ENCODE results near the gene DNAJC30. TPM values are rescaled to one million over a fixed set of nuclear protein-coding genes. Genes with fewer than 3 reads are reported as not detected.

Gene DNAJC30
- 9.5 to 15.2 TPM (median 10.2 TPM) in 3 replicates for total RNA-seq
- long read RNA-seq, transcript DNAJC30-201 (1 exons, 2,485 nt), result major isoform, 23 of 23 reads
- long read RNA-seq, partial matches to known transcripts, result 0 of 23 reads
- long read RNA-seq, other reads (novel, unspliced or antisense), result 0 of 23 reads

DNA sequence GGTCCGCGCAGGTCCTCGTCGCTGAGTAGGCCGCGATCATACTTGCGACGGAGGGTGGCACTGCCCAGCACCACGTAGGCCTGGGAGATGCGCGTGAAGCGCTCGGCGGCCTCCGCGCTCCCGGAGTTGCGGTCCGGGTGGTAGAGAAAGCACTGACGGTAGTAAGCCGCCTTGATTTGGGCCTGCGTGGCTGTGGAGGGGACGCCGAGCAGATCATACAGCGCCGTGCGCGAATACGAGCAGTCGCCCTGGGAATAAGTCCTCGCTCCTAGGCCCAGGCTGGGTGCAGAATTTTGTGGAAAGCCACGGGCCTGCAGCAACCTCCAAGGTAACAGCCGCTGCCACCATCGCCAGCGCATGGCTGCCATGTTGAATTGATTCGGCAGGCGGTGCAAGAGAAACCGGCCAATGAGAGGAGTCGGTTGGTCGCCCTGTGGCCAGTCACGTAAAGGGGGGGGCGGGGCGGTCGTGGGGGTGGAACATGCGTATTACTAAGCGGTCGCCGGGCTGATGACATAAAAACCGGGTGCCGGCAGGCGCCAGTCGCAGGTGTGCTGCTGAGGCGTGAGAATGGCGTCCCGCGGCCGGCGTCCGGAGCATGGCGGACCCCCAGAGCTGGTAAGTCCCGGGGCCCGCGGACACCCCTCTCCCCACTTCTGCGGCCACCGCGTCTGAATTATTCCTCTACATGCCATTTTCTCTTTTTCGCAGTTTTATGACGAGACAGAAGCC lies at the start of gene DNAJC30, which contains the start of gene BUD23:
TSS of gene DNAJC30 (minus strand) at position 398 of the 732 bp plus-strand sequence. CDS start at position 368, 30 bp downstream.
TSS of gene BUD23 (plus strand) at position 542 of the 732 bp plus-strand sequence. CDS start at position 571, 29 bp downstream.
- peak; percentile 17 for TF ChIP-seq CTCF (IDR thresholded peaks at IDR 0.05)
- peak within 1 kb of the TSS; percentile 95 for H3K27ac Mint-ChIP-seq (ENCODE audit: unreplicated experiment)
- no peak for DNase-seq (ENCODE audit: low spot score)
- H3K27me3 Mint-ChIP-seq (ENCODE audit: low read depth), result no peaks in the 10 kb centered on the region
- H3K4me3 Mint-ChIP-seq (ENCODE audit: unreplicated experiment), result peak within 1 kb of the TSS; percentile 98
- no peaks in the 10 kb centered on the region for H3K9me3 Mint-ChIP-seq (ENCODE audit: low read depth)
- H3K36me3 Mint-ChIP-seq (ENCODE audit: low read depth), result peaks cover 8% of the 10 kb centered on the region
- peaks cover 37% of the 10 kb centered on the region for H3K4me1 Mint-ChIP-seq (ENCODE audit: low read depth)

- Mint-ChIP-seq H3K4me1 (ENCODE audit: low read depth) (peaks cover 8% of the 10 kb centered on the region), H3K27me3 (ENCODE audit: low read depth) (peaks cover 2% of the 10 kb centered on the region), H3K4me3 (ENCODE audit: unreplicated experiment) (no peak overlapping the region), H3K36me3 (ENCODE audit: low read depth) (peaks cover 2% of the 10 kb centered on the region), H3K9me3 (ENCODE audit: low read depth) (no peaks in the 10 kb centered on the region), H3K27ac (ENCODE audit: unreplicated experiment) (no peak overlapping the region)
- no peak for TF ChIP-seq CTCF (IDR thresholded peaks at IDR 0.05)
- DNase-seq (ENCODE audit: low spot score), result no peak
Observed at GRCh38 chr7:73732397-73732796, 49.1 kb upstream of the DNAJC30 start.

DNA sequence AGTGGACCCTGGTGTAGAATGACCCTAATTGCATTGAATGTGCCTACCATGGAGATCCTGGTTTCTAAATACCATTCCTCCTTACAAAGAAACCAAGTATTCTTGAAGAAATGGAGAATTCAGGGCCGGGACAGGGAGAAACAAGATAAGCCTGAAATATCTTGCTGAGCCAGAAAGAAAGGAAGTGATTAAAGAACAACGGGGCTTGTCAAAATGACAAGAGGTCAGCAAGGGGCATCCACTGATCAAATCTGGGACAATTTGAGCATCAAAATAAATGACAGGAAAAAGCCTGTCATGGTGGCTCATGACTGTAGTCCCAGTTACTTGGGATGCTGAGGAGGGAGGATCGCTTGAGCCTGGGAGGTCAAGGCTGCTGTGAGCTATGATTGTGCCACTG lies 47.2 kb upstream of the DNAJC30 start:
- Mint-ChIP-seq H3K27me3 (ENCODE audit: low read depth) (peaks cover 2% of the 10 kb centered on the region), H3K4me3 (ENCODE audit: unreplicated experiment) (no peak overlapping the region), H3K9me3 (ENCODE audit: low read depth) (no peaks in the 10 kb centered on the region), H3K36me3 (ENCODE audit: low read depth) (no peaks in the 10 kb centered on the region), H3K27ac (ENCODE audit: unreplicated experiment) (no peak overlapping the region), H3K4me1 (ENCODE audit: low read depth) (peaks cover 8% of the 10 kb centered on the region)
- no peak for TF ChIP-seq CTCF (IDR thresholded peaks at IDR 0.05)
- no peak for DNase-seq (ENCODE audit: low spot score)

- Mint-ChIP-seq H3K36me3 (ENCODE audit: low read depth) (no peaks in the 10 kb centered on the region), H3K4me3 (ENCODE audit: unreplicated experiment) (no peak overlapping the region), H3K27ac (ENCODE audit: unreplicated experiment) (no peak overlapping the region), H3K4me1 (ENCODE audit: low read depth) (no peaks in the 10 kb centered on the region), H3K9me3 (ENCODE audit: low read depth) (no peaks in the 10 kb centered on the region), H3K27me3 (ENCODE audit: low read depth) (peaks cover 2% of the 10 kb centered on the region)
- TF ChIP-seq CTCF (IDR thresholded peaks at IDR 0.05), result no peak
- DNase-seq (ENCODE audit: low spot score), result no peak
Observed at GRCh38 chr7:73728551-73728950, 45.3 kb upstream of the DNAJC30 start.

DNA sequence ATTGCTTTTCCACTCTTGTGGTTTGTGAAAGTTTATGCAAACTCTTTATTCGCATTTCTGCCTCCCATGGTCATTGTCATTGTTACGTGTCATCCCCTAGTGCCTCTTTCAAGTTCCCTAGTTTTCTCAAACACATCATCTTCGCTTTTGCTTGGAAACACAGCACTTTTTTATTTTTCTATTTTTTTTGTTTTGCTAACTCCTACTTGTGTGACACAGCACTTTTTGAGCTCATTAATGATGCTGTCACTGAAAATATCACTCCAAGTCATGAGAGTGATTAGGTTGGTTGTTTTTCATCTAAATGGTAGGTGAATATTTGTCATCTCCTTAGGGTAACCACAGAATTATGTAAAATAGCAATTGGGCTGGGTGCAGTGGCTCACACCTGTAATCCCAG lies 44.7 kb upstream of the DNAJC30 start:
- Mint-ChIP-seq H3K27ac (ENCODE audit: unreplicated experiment) (no peak overlapping the region), H3K27me3 (ENCODE audit: low read depth) (peaks cover 2% of the 10 kb centered on the region), H3K9me3 (ENCODE audit: low read depth) (no peaks in the 10 kb centered on the region), H3K36me3 (ENCODE audit: low read depth) (no peaks in the 10 kb centered on the region), H3K4me1 (ENCODE audit: low read depth) (no peaks in the 10 kb centered on the region), H3K4me3 (ENCODE audit: unreplicated experiment) (no peak overlapping the region)
- DNase-seq (ENCODE audit: low spot score), result no peak
- no peak for TF ChIP-seq CTCF (IDR thresholded peaks at IDR 0.05)
